ENCODE results near the gene LCORL. TPM values are rescaled to one million over a fixed set of nuclear protein-coding genes. Genes with fewer than 3 reads are reported as not detected.

The LCORL gene
- total and polyA plus RNA-seq, 2 of the 4 experiments (the other 2 are of a cell fraction): 2.1 to 5.0 TPM

DNA sequence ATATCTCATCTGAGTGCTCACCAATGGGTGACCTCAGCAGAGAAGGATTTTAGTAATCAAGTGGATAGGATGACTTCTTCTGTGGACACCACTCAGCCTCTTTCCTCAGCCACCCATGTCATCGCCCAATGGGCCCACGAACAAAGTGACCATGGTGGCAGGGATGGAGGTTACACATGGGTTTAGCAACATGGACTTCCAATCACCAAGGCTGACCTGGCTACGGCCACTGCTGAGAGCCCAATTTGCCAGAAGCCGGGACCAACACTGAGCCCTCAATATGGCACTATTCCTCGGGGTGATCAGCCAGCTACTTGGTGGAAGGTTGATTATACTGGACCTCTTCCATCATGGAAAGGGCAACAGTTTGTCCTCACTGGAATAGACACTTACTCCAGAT lies 97.4 kb downstream of the LCORL start:
- no peak overlapping the region for H3K9ac ChIP-seq (ENCODE audit: low read depth, low read length)
- H3K4me1 ChIP-seq (ENCODE audit: control insufficient read depth, insufficient read depth, low read length): no peaks in the 10 kb centered on the region
- no peak overlapping the region for H3K56ac ChIP-seq (ENCODE audit: extremely low read depth, insufficient read depth, low read length)
- no peak overlapping the region for H3K4ac ChIP-seq (ENCODE audit: low read depth, low read length)
- H3K23ac ChIP-seq (ENCODE audit: low read depth, low read length): no peak overlapping the region
- no peak overlapping the region for H3K27ac ChIP-seq (ENCODE audit: insufficient read depth, low read length)
- dilution Hi-C loops (cut with HindIII; ENCODE audit: low sequenced_read_pairs, unreplicated experiment) (no loop called here), in situ Hi-C loops (cut with MboI; ENCODE audit: low sequenced_read_pairs) (loop anchor here (10.0 kb wide), 1 partner anchor 671 kb away; no protein-coding TSS in a partner anchor), intact Hi-C loops (cut with micrococcal nuclease) (no loop called here)
- peaks cover 11 to 14% of the 10 kb centered on the region in 2 experiments; a peak in 3 of 4 replicates for H3K79me1 ChIP-seq (ENCODE audit: low read depth in 1 of 2, low read length in 2 of 2)
- no peak overlapping the region for H2AFZ ChIP-seq (replicated peaks; ENCODE audit: low read length, poor library complexity)
- H3K4me2 ChIP-seq (ENCODE audit: low read depth, low read length): no peak overlapping the region
- H3K9me3 ChIP-seq (ENCODE audit: control insufficient read depth, insufficient read depth, low read length): no peaks in the 10 kb centered on the region
- WGBS, 2 experiments (ENCODE audit: extremely low coverage in 2 of 2, insufficient read length in 1 of 2): no CpG with 5 or more reads among the region's 5 CpGs
- no peak overlapping the region for H2BK5ac ChIP-seq (ENCODE audit: low read depth, low read length, poor library complexity, severe bottlenecking)
- POLR2A ChIA-PET (ENCODE audit: unreplicated experiment): interaction anchor here (0.6 kb wide), 1 partner anchor 12 kb away, joined by 4 read pairs; no protein-coding TSS in a partner anchor
- CTCF ChIA-PET: no interaction called here
- H2BK120ac ChIP-seq (ENCODE audit: low read depth, low read length): no peak overlapping the region
- no peak overlapping the region for H2AK5ac ChIP-seq (ENCODE audit: low read depth, low read length)
- no peaks in the 10 kb centered on the region for H4K20me1 ChIP-seq (ENCODE audit: insufficient read depth, low read length)
- no peak overlapping the region for H4K5ac ChIP-seq (ENCODE audit: low read depth, low read length)
- H2AK9ac ChIP-seq (replicated peaks; ENCODE audit: low read depth, low read length, poor library complexity): no peak overlapping the region
- ATAC-seq (ENCODE audit: low read depth): no peak
- H2BK15ac ChIP-seq (ENCODE audit: low read depth, low read length): no peak overlapping the region
- TF ChIP-seq RFX5 (IDR thresholded peaks at IDR 0.05; ENCODE audit: low read depth, low read length) (no peak), SMC3 (IDR thresholded peaks at IDR 0.05; ENCODE audit: low read depth, low read length) (no peak), BHLHE40 (IDR thresholded peaks at IDR 0.05; ENCODE audit: low read depth, low read length) (no peak), RCOR1 (IDR thresholded peaks at IDR 0.05; ENCODE audit: insufficient replicate concordance, low read length) (no peak), POLR2A (IDR thresholded peaks at IDR 0.05; ENCODE audit: low read depth, low read length) (no peak), MXI1 (IDR thresholded peaks at IDR 0.05; ENCODE audit: borderline replicate concordance, low read depth, low read length) (no peak), FOS (IDR thresholded peaks at IDR 0.05; ENCODE audit: low read depth, low read length) (no peak), NFE2L2 (IDR thresholded peaks at IDR 0.05; ENCODE audit: low read depth, low read length) (no peak), CHD1 (IDR thresholded peaks at IDR 0.05; ENCODE audit: low read depth, low read length) (no peak), CTCF (conservative IDR thresholded peaks at IDR 0.05; ENCODE audit: low read depth, low read length) (no peak), RAD21 (IDR thresholded peaks at IDR 0.05; ENCODE audit: low read length) (no peak), MAFK (IDR thresholded peaks at IDR 0.05; ENCODE audit: low read depth, low read length) (no peak), MAZ (IDR thresholded peaks at IDR 0.05; ENCODE audit: borderline replicate concordance, low read depth, low read length) (no peak), CEBPB (IDR thresholded peaks at IDR 0.05; ENCODE audit: low read depth, low read length) (no peak)
- TF ChIP-seq, protein P1, sequence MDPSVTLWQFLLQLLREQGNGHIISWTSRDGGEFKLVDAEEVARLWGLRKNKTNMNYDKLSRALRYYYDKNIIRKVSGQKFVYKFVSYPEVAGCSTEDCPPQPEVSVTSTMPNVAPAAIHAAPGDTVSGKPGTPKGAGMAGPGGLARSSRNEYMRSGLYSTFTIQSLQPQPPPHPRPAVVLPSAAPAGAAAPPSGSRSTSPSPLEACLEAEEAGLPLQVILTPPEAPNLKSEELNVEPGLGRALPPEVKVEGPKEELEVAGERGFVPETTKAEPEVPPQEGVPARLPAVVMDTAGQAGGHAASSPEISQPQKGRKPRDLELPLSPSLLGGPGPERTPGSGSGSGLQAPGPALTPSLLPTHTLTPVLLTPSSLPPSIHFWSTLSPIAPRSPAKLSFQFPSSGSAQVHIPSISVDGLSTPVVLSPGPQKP (IDR thresholded peaks at IDR 0.05; ENCODE audit: borderline replicate concordance, low read depth, low read length): no peak
- TF ChIP-seq, protein P2, sequence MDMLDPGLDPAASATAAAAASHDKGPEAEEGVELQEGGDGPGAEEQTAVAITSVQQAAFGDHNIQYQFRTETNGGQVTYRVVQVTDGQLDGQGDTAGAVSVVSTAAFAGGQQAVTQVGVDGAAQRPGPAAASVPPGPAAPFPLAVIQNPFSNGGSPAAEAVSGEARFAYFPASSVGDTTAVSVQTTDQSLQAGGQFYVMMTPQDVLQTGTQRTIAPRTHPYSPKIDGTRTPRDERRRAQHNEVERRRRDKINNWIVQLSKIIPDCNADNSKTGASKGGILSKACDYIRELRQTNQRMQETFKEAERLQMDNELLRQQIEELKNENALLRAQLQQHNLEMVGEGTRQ (IDR thresholded peaks at IDR 0.05; ENCODE audit: low read depth, low read length): no peak
- H4K8ac ChIP-seq (ENCODE audit: low read depth in 2 of 2, low read length in 2 of 2): no peak overlapping the region
- no peak overlapping the region for H3K14ac ChIP-seq (replicated peaks; ENCODE audit: low read depth, low read length)
- H2BK20ac ChIP-seq (ENCODE audit: low read depth, low read length): no peak overlapping the region
- no peak for DNase-seq
- no peaks in the 10 kb centered on the region for H3K9me1 ChIP-seq (ENCODE audit: insufficient read depth, low read length)
- no peak overlapping the region for H3K18ac ChIP-seq (ENCODE audit: low read depth, low read length)
- H3K36me3 ChIP-seq (ENCODE audit: control insufficient read depth, insufficient read depth, low read length): 0 out of 2 replicates have a peak, but pooled peaks cover 3% of the 10 kb centered on the region
- H3K4me3 ChIP-seq (ENCODE audit: insufficient read depth, low read depth, low read length): no peak overlapping the region
- H4K91ac ChIP-seq (ENCODE audit: insufficient read depth, low read depth, low read length): no peak overlapping the region
- BruUV-seq (replicated peaks): no TSS peak
- no peaks in the 10 kb centered on the region for H3K27me3 ChIP-seq (ENCODE audit: control insufficient read depth, insufficient read depth, low read length)
